ENCODE results near the gene SF3B1. TPM values are rescaled to one million over a fixed set of nuclear protein-coding genes. Genes with fewer than 3 reads are reported as not detected.
"Not testable (repeated sequence)": the region's sequence is repeated elsewhere in the genome, so short reads cannot be mapped to it uniquely, and the experiment has no call there.

The SF3B1 gene
- total and polyA plus RNA-seq, 8 donors, result 75.8 to 277 (median 130) TPM

DNA sequence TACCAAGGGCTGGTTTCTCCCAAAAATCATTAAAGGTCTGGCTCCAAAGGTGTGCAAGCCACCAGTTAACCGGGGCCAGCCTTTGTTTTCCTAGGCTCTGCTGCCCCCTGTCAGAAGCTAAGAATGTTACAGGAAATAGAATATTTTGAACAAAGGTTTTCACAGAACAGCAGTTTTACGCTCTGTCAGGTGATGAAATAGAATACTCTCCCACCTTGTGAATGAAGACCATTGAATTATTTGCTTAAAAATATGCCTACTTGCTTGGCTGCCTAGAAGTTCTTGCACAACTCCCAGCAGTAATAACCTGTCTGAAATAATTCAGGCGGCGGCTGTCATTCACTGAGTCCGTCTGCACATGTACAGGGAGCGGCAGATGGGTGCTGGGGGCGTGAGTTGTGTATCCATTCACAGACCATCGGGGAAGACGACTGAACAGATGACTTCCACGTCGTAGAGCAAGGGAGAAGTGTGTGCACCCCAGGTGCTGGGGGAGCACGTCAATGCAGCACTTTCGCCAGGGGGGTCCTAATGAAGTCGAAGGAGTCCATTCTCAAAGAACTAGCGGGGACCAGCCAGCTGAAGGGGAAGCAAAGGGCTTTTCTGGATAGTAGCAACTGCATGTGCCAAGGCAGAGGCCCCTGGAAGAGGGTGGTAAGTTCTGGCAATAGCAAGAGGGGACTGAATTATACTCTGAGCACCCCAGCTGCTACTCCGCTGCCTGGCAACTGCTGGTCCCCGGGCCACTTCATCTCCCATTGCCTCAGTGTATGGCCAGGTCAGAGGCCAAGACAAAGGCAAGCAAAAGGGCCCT lies 56.1 kb downstream of the SF3B1 start:
- intact Hi-C loops (cut with DNase I), result loop anchor here in 2 of 3 donors (5.0 to 10.0 kb wide), 2 partner anchors 191 to 264 kb away; no protein-coding TSS in a partner anchor
- Histone ChIP-seq H3K4me1 (peaks cover 0 to 3% (median 0%) of the 10 kb centered on the region in 3 donors), H3K9me3 (no peaks in the 10 kb centered on the region), H3K4me3 (no peak overlapping the region), H3K27me3 (no peaks in the 10 kb centered on the region), H3K27ac (no peak overlapping the region), H3K36me3 (no peaks in the 10 kb centered on the region)
- 31 to 32% methylated on average over 17 of the region's 17 CpGs for WGBS, 2 donors
- peak in 4 of 6 donors; percentile 23 to 59 (median 32) for DNase-seq
- TF ChIP-seq CTCF (IDR thresholded peaks at IDR 0.05), result peak; percentile 8 to 67 (median 52)
- FAIRE-seq, result peak; percentile 13
- peak; percentile 81 to 98 (median 94) for ATAC-seq

- Histone ChIP-seq H3K36me3 (no peaks in the 10 kb centered on the region), H3K27me3 (no peaks in the 10 kb centered on the region), H3K4me3 (no peak overlapping the region), H3K4me1 (peaks cover 0 to 3% (median 0%) of the 10 kb centered on the region in 3 donors), H3K9me3 (no peaks in the 10 kb centered on the region), H3K27ac (no peak overlapping the region)
- WGBS, 2 donors, result 26 to 29% methylated on average over 3 of the region's 3 CpGs
- FAIRE-seq, result no peak
- intact Hi-C loops (cut with DNase I), result loop anchor here in 2 of 3 donors (5.0 to 10.0 kb wide), 2 partner anchors 191 to 263 kb away; no protein-coding TSS in a partner anchor
- no peak for TF ChIP-seq CTCF (IDR thresholded peaks at IDR 0.05)
- ATAC-seq, result no peak
- no peak for DNase-seq
These were observed 56.7 kb downstream of the SF3B1 start for GRCh38 chr2:197378086-197378485.

GRCh38 chr2:197377670-197378069 lies 57.2 kb downstream of the SF3B1 start:
- intact Hi-C loops (cut with DNase I), result loop anchor here in 2 of 3 donors (5.0 to 10.0 kb wide), 2 partner anchors 190 to 263 kb away; no protein-coding TSS in a partner anchor
- WGBS, 2 donors, result 78 to 85% methylated on average over 9 of the region's 9 CpGs
- no peak for DNase-seq
- no peaks in the 10 kb centered on the region for H3K9me3 ChIP-seq
- no peak overlapping the region for H3K27ac ChIP-seq
- no peak overlapping the region for H3K4me3 ChIP-seq
- H3K36me3 ChIP-seq, result no peaks in the 10 kb centered on the region
- H3K27me3 ChIP-seq, result no peaks in the 10 kb centered on the region
- peaks cover 0 to 3% (median 0%) of the 10 kb centered on the region in 3 donors for H3K4me1 ChIP-seq
- no peak for TF ChIP-seq CTCF (IDR thresholded peaks at IDR 0.05)
- FAIRE-seq, result no peak
- ATAC-seq, result no peak

DNA sequence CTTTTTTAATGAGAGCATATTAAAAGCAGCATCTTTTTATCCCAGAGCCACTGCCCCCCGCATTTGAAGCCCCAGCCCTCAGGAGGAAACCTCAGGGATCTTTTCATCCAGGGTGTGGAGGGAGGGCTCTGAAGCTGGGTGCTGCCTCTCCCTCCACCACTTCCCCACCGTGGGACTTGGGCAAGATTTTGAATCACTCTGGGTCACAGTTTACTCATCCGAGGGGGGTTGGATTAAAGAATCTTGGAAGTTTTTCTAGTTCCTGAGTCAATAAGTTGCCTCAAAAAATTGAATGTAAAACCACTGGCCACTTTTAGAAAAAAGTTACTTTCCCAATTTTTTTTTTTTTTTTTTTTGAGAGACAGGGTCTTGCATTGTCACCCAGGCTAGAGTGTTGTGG lies 62.2 kb downstream of the SF3B1 start:
- FAIRE-seq, result no peak
- intact Hi-C loops (cut with DNase I), result loop anchor here in 1 of 3 donors (5.0 to 10.0 kb wide), 2 partner anchors 180 to 258 kb away; no protein-coding TSS in a partner anchor
- Histone ChIP-seq H3K27ac (no peak overlapping the region), H3K4me3 (no peak overlapping the region), H3K36me3 (no peaks in the 10 kb centered on the region), H3K27me3 (no peaks in the 10 kb centered on the region), H3K9me3 (no peaks in the 10 kb centered on the region), H3K4me1 (no peaks in the 10 kb centered on the region)
- no peak for DNase-seq
- no peak for ATAC-seq
- TF ChIP-seq CTCF (IDR thresholded peaks at IDR 0.05), result no peak
- WGBS, 2 donors, result 40 to 61% methylated on average over 3 of the region's 3 CpGs

DNA sequence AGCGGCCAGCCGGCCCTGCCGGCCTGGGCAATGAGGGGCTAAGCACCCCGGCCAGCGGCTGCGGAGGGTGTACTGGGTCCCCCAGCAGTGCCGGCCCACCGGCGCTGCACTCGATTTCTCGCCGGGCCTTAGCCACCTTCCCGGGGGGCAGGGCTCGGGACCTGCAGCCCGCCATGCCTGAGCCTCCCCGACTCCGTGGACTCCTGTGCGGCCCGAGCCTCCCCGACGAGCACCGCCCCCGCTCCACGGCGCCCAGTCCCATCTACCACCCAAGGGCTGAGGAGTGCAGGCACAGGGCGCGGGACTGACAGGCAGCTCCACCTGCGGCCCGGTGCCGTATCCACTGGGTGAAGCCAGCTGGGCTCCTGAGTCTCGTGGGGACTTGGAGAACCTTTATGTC lies 64.2 kb downstream of the SF3B1 start:
- H3K4me3 ChIP-seq, H3K4me1 ChIP-seq, H3K36me3 ChIP-seq, H3K27me3 ChIP-seq, H3K27ac ChIP-seq, ATAC-seq, H3K9me3 ChIP-seq, FAIRE-seq: not testable (repeated sequence)
- intact Hi-C loops (cut with DNase I), result loop anchor here in 1 of 3 donors (5.0 to 10.0 kb wide), 2 partner anchors 178 to 256 kb away; no protein-coding TSS in a partner anchor
- WGBS, 2 donors, result 92 to 96% methylated on average over 27 to 31 of the region's 31 CpGs
- peak in 1 of 6 donors; percentile 64 for DNase-seq

All from pancreas (tissue), 10 donors.